Cardiac fibroblast (primary cell): Measurements from ENCODE around the gene TAOK3.

Source experiments
- DNase-seq, 2 donors: peaks; one replicate each; pipeline versions ENCODE4 v3.0.0 to v3.0.0-alpha.2; 2010; ENCODE audit warnings: low read depth in 2 of 2
- H3K4me3 ChIP-seq, 2 donors: replicated peaks in 1 of 2; 1 replicate in 1 of 2; 2 replicates in 1 of 2; pipeline ENCODE4 v1.5.1; 2011; ENCODE audit warnings: low read depth in 2 of 2, low read length in 2 of 2, mild to moderate bottlenecking in 2 of 2, moderate library complexity in 1 of 2
- CTCF ChIP-seq: IDR thresholded peaks from one replicate; pipeline ENCODE4 v1.5.1; 2011; ENCODE audit warnings: low read depth, mild to moderate bottlenecking, low read length, inconsistent platforms

The TAOK3 gene

GRCh38 chr12:118402251-118402650 is 29.5 kb upstream of the TAOK3 start:
- peak; percentile 66 to 90 for DNase-seq
- no peak overlapping the region for H3K4me3 ChIP-seq
- no peak for TF ChIP-seq CTCF

- peak in 1 of 2 donors; percentile 19 for DNase-seq
Observed at GRCh38 chr12:118398940-118399339, 26.2 kb upstream of the TAOK3 start.

GRCh38 chr12:118398524-118398923 is 25.8 kb upstream of the TAOK3 start:
- DNase-seq, result no peak
- no peak for TF ChIP-seq CTCF
- H3K4me3 ChIP-seq, result no peak overlapping the region

More at GRCh38 chr12:118398940-118399339, 26.2 kb upstream of the TAOK3 start:
- no peak for TF ChIP-seq CTCF
- no peak overlapping the region for H3K4me3 ChIP-seq

GRCh38 chr12:118397708-118398440 is 25.2 kb upstream of the TAOK3 start:
- no peak overlapping the region for H3K4me3 ChIP-seq
- DNase-seq, result peak in 1 of 2 donors; percentile 33
- no peak for TF ChIP-seq CTCF

GRCh38 chr12:118391836-118392235 is 19.1 kb upstream of the TAOK3 start:
- no peak for TF ChIP-seq CTCF
- no peak for DNase-seq
- H3K4me3 ChIP-seq, result no peak overlapping the region

GRCh38 chr12:118391424-118391823 is 18.7 kb upstream of the TAOK3 start:
- no peak overlapping the region for H3K4me3 ChIP-seq
- peak in 1 of 2 donors; percentile 28 for DNase-seq
- TF ChIP-seq CTCF, result no peak
